ENCODE results near the gene RPL28. TPM values are rescaled to one million over a fixed set of nuclear protein-coding genes. Genes with fewer than 3 reads are reported as not detected.

Gene RPL28
- total RNA-seq, 1 donor: 310 TPM

GRCh38 chr19:55370305-55370988, 15.3 kb upstream of the RPL28 start, which contains the start of gene IL11:
Gene IL11 (minus strand): TSS chr19:55370463. CDS start chr19:55370310, 153 bp downstream.
- peak within 1 kb of the TSS; percentile 77 for H3K4me3 ChIP-seq (ENCODE audit: insufficient read depth, low read length)
- no peaks in the 10 kb centered on the region for H3K27me3 ChIP-seq (ENCODE audit: insufficient read depth, low read length)
- peak within 1 kb of the TSS; percentile 51 for H2AFZ ChIP-seq (ENCODE audit: low read length)
- peaks cover 6% of the 10 kb centered on the region for H3K36me3 ChIP-seq (ENCODE audit: insufficient read depth, low read length)
- H3K79me2 ChIP-seq (ENCODE audit: insufficient read depth, low read length): no peaks in the 10 kb centered on the region
- DNase-seq (ENCODE audit: insufficient read length, low spot score, missing footprints): peak; percentile 100
- H4K20me1 ChIP-seq (ENCODE audit: insufficient read depth, low read length): no peaks in the 10 kb centered on the region
- H3K27ac ChIP-seq (ENCODE audit: low read depth, low read length): peak within 1 kb of the TSS; percentile 51
- peaks cover 21% of the 10 kb centered on the region for H3K4me1 ChIP-seq (ENCODE audit: insufficient read depth, low read length)
- TF ChIP-seq CTCF (IDR thresholded peaks at IDR 0.05; ENCODE audit: extremely low read depth, low read depth, low read length): no peak
- no peaks in the 10 kb centered on the region for H3K9me3 ChIP-seq (ENCODE audit: low read depth, low read length)
- peak within 1 kb of the TSS; percentile 79 for H3K4me2 ChIP-seq (ENCODE audit: insufficient read depth, low read length)

GRCh38 chr19:55372316-55373081, 13.2 kb upstream of the RPL28 start:
- no peak for DNase-seq (ENCODE audit: insufficient read length, low spot score, missing footprints)
- Histone ChIP-seq H3K79me2 (ENCODE audit: insufficient read depth, low read length) (no peaks in the 10 kb centered on the region), H3K4me1 (ENCODE audit: insufficient read depth, low read length) (peaks cover 21% of the 10 kb centered on the region), H3K27ac (ENCODE audit: low read depth, low read length) (peak overlapping the region; percentile 8), H3K36me3 (ENCODE audit: insufficient read depth, low read length) (no peaks in the 10 kb centered on the region), H3K27me3 (ENCODE audit: insufficient read depth, low read length) (no peaks in the 10 kb centered on the region), H3K9me3 (ENCODE audit: low read depth, low read length) (no peaks in the 10 kb centered on the region), H3K4me3 (ENCODE audit: insufficient read depth, low read length) (no peak overlapping the region), H4K20me1 (ENCODE audit: insufficient read depth, low read length) (no peaks in the 10 kb centered on the region), H3K4me2 (ENCODE audit: insufficient read depth, low read length) (no peak overlapping the region), H2AFZ (ENCODE audit: low read length) (no peak overlapping the region)
- TF ChIP-seq CTCF (IDR thresholded peaks at IDR 0.05; ENCODE audit: extremely low read depth, low read depth, low read length): no peak

GRCh38 chr19:55373306-55373992, 12.3 kb upstream of the RPL28 start:
- Histone ChIP-seq H3K9me3 (ENCODE audit: low read depth, low read length) (no peaks in the 10 kb centered on the region), H3K27ac (ENCODE audit: low read depth, low read length) (peak overlapping the region; percentile 66), H3K4me2 (ENCODE audit: insufficient read depth, low read length) (no peak overlapping the region), H3K36me3 (ENCODE audit: insufficient read depth, low read length) (no peaks in the 10 kb centered on the region), H2AFZ (ENCODE audit: low read length) (peak overlapping the region; percentile 74), H3K79me2 (ENCODE audit: insufficient read depth, low read length) (no peaks in the 10 kb centered on the region), H3K27me3 (ENCODE audit: insufficient read depth, low read length) (no peaks in the 10 kb centered on the region), H3K4me3 (ENCODE audit: insufficient read depth, low read length) (no peak overlapping the region), H3K4me1 (ENCODE audit: insufficient read depth, low read length) (peaks cover 21% of the 10 kb centered on the region), H4K20me1 (ENCODE audit: insufficient read depth, low read length) (no peaks in the 10 kb centered on the region)
- no peak for DNase-seq (ENCODE audit: insufficient read length, low spot score, missing footprints)
- TF ChIP-seq CTCF (IDR thresholded peaks at IDR 0.05; ENCODE audit: extremely low read depth, low read depth, low read length): no peak
